Muscle of leg (tissue), 11 donors: ENCODE measurements around the gene CH25H. TPM values are rescaled to one million over a fixed set of nuclear protein-coding genes. Genes with fewer than 3 reads are reported as not detected.

Experiments used
- DNase-seq: peaks from one replicate; pipeline ENCODE4 v3.0.0; 2013
- H3K27ac ChIP-seq: one replicate; pipeline ENCODE4 v1.5.1; 2013; ENCODE audit warnings: mild to moderate bottlenecking, low read length, control low read depth
- H3K27me3 ChIP-seq: one replicate; pipeline ENCODE4 v1.6.1; 2013; ENCODE audit warnings: low read length; ENCODE audit not compliant: control insufficient read depth, insufficient read depth
- H3K36me3 ChIP-seq: one replicate; pipeline ENCODE4 v1.6.1; 2013; ENCODE audit warnings: low read length; ENCODE audit not compliant: control insufficient read depth, insufficient read depth
- H3K4me1 ChIP-seq: one replicate; pipeline ENCODE4 v1.6.1; 2013; ENCODE audit warnings: low read length; ENCODE audit not compliant: control insufficient read depth, insufficient read depth
- H3K4me3 ChIP-seq: one replicate; pipeline ENCODE4 v1.5.1; 2013; ENCODE audit warnings: low read length, control low read depth
- H3K9me3 ChIP-seq: replicated peaks from 2 replicates; pipeline ENCODE4 v1.6.1; 2013; ENCODE audit warnings: low read depth, low read length; ENCODE audit not compliant: control insufficient read depth
- WGBS: methylation state at CpG from one replicate; pipeline ENCODE4 v1.1.5; 2013; ENCODE audit warnings: missing lambda C conversion rate; ENCODE audit not compliant: insufficient coverage; 5-methylcytosine and 5-hydroxymethylcytosine counted together
- polyA plus RNA-seq, 8 donors: library from polyadenylated mRNA; unstranded; fragments of 120-200 nt; gene quantifications; one replicate each; pipeline versions ENCODE4 v1.2.1 to v1.2.3, GENCODE V29; 2013; ENCODE audit warnings: inconsistent platforms in 1 of 8, low replicate concordance in 1 of 8; ENCODE audit not compliant: insufficient read length in 8 of 8, insufficient read depth in 1 of 8
- total RNA-seq: library from RNA; stranded (reverse); fragments of 120-200 nt; gene quantifications from one replicate; pipeline ENCODE4 v1.2.4, GENCODE V29; 2013

CH25H gene
- total and polyA plus RNA-seq, 9 donors = 0.22 to 2.8 (median 0.39) TPM

GRCh38 chr10:89216056-89216455 lies 8.9 kb upstream of the CH25H start:
- Histone ChIP-seq H3K36me3 (peaks cover 12% of the 10 kb centered on the region), H3K4me1 (no peaks in the 10 kb centered on the region), H3K27ac (no peak overlapping the region), H3K9me3 (no peaks in the 10 kb centered on the region), H3K4me3 (no peak overlapping the region), H3K27me3 (no peaks in the 10 kb centered on the region)
- no CpG with 5 or more reads among the region's 2 CpGs for WGBS
- no peak for DNase-seq

- H3K36me3 ChIP-seq = peaks cover 10% of the 10 kb centered on the region
- H3K4me3 ChIP-seq = no peak overlapping the region
- no peak for DNase-seq
- H3K4me1 ChIP-seq = no peaks in the 10 kb centered on the region
- no CpG with 5 or more reads among the region's 1 CpG for WGBS
- no peaks in the 10 kb centered on the region for H3K9me3 ChIP-seq
- H3K27me3 ChIP-seq = no peaks in the 10 kb centered on the region
- no peak overlapping the region for H3K27ac ChIP-seq
Observed at GRCh38 chr10:89215511-89215910, 8.4 kb upstream of the CH25H start.

GRCh38 chr10:89214566-89215165 lies 7.5 kb upstream of the CH25H start:
- Histone ChIP-seq H3K4me3 (no peak overlapping the region), H3K27ac (no peak overlapping the region), H3K9me3 (no peaks in the 10 kb centered on the region), H3K36me3 (peaks cover 5% of the 10 kb centered on the region), H3K27me3 (peaks cover 3% of the 10 kb centered on the region), H3K4me1 (no peaks in the 10 kb centered on the region)
- no peak for DNase-seq
- WGBS = 83% methylated on average over 2 of the region's 8 CpGs

GRCh38 chr10:89213191-89213808 lies 6.2 kb upstream of the CH25H start:
- Histone ChIP-seq H3K27ac (no peak overlapping the region), H3K27me3 (peaks cover 6% of the 10 kb centered on the region), H3K36me3 (peaks cover 5% of the 10 kb centered on the region), H3K4me3 (no peak overlapping the region), H3K9me3 (no peaks in the 10 kb centered on the region), H3K4me1 (peaks cover 2% of the 10 kb centered on the region)
- DNase-seq = peak; percentile 72
- no CpG with 5 or more reads among the region's 8 CpGs for WGBS

GRCh38 chr10:89210794-89211425 lies 3.8 kb upstream of the CH25H start:
- Histone ChIP-seq H3K27me3 (peaks cover 26% of the 10 kb centered on the region), H3K4me3 (no peak overlapping the region), H3K36me3 (peaks cover 5% of the 10 kb centered on the region), H3K9me3 (no peaks in the 10 kb centered on the region), H3K27ac (no peak overlapping the region), H3K4me1 (peaks cover 18% of the 10 kb centered on the region)
- WGBS = no CpG with 5 or more reads among the region's 3 CpGs
- no peak for DNase-seq

- peaks cover 30% of the 10 kb centered on the region for H3K27me3 ChIP-seq
- H3K36me3 ChIP-seq = no peaks in the 10 kb centered on the region
- H3K9me3 ChIP-seq = no peaks in the 10 kb centered on the region
- peaks cover 18% of the 10 kb centered on the region for H3K4me1 ChIP-seq
- WGBS = 93% methylated on average over 3 of the region's 5 CpGs
- H3K4me3 ChIP-seq = no peak overlapping the region
- DNase-seq = no peak
- no peak overlapping the region for H3K27ac ChIP-seq
Observed at GRCh38 chr10:89209718-89210117, 2.6 kb upstream of the CH25H start.

GRCh38 chr10:89207801-89208551 lies 859 bp upstream of the CH25H start:
- Histone ChIP-seq H3K4me1 (peaks cover 18% of the 10 kb centered on the region), H3K9me3 (no peaks in the 10 kb centered on the region), H3K27ac (peak overlapping the region; percentile 11), H3K4me3 (peak overlapping the region; percentile 49), H3K36me3 (no peaks in the 10 kb centered on the region), H3K27me3 (peaks cover 36% of the 10 kb centered on the region)
- WGBS = 3% methylated on average over 58 of the region's 60 CpGs
- peak; percentile 65 for DNase-seq

- peak overlapping the region; percentile 49 for H3K4me3 ChIP-seq
- DNase-seq = no peak
- 11% methylated on average over 37 of the region's 42 CpGs for WGBS
- H3K27me3 ChIP-seq = peaks cover 36% of the 10 kb centered on the region
- peaks cover 18% of the 10 kb centered on the region for H3K4me1 ChIP-seq
- no peaks in the 10 kb centered on the region for H3K36me3 ChIP-seq
- no peak overlapping the region for H3K27ac ChIP-seq
- H3K9me3 ChIP-seq = no peaks in the 10 kb centered on the region
Observed at GRCh38 chr10:89206402-89207180, 526 bp downstream of the CH25H start.

- no peak for DNase-seq
- peaks cover 33% of the 10 kb centered on the region for H3K27me3 ChIP-seq
- no peaks in the 10 kb centered on the region for H3K36me3 ChIP-seq
- WGBS = 38% methylated on average over 3 of the region's 6 CpGs
- H3K9me3 ChIP-seq = no peaks in the 10 kb centered on the region
- no peak overlapping the region for H3K27ac ChIP-seq
- peaks cover 18% of the 10 kb centered on the region for H3K4me1 ChIP-seq
- no peak overlapping the region for H3K4me3 ChIP-seq
Observed at GRCh38 chr10:89204621-89205185, 2.4 kb downstream of the CH25H start.
